Measurements from ENCODE around the gene NKAIN4.
A peak's percentile ranks its signal among the peaks of the same experiment; 100 is the strongest.

NKAIN4 gene

DNA sequence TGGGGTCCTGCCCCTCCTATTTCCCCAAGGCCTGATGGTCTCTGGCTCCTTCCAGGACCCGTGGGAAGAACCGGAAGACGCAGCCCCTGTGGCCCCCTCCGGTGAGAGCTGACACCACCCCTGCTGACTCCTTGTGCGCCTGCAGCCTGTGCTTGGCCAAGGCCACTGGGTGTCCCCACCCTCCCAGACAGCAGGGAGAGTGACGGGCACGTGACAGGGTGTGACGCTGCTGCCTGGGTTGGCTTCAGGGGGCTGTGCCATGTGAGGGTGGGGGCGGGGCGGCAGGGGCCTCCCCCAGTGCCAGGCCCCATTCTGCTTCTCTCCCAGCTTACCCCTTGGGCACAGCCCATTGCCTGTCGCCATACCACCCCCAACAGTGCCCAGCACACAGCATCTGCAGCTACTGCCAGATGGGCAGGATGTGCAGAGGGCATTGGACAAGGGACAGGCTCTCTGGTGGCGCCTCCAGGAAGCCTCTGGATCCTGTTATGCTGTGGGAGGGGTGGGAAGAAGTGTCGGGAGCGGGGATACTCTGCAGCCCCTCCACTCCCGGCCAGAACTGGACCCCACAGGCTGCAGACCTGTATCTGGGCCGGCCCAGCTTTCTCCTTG, 15.6 kb downstream of the NKAIN4 start:
- Mint-ChIP-seq H3K36me3 (ENCODE audit: low read depth) (no peaks in the 10 kb centered on the region), H3K9me3 (no peaks in the 10 kb centered on the region), H3K27me3 (ENCODE audit: low read depth) (no peaks in the 10 kb centered on the region), H3K27ac (no peak overlapping the region), H3K4me1 (no peaks in the 10 kb centered on the region), H3K4me3 (no peak overlapping the region)
- no peak for TF ChIP-seq CTCF (IDR thresholded peaks at IDR 0.05; ENCODE audit: unreplicated experiment in 3 of 3)

GRCh38 chr20:63238031-63238430, 16.2 kb downstream of the NKAIN4 start:
- no peaks in the 10 kb centered on the region for H3K9me3 Mint-ChIP-seq
- H3K4me3 Mint-ChIP-seq: no peak overlapping the region
- no peaks in the 10 kb centered on the region for H3K4me1 Mint-ChIP-seq
- H3K27me3 Mint-ChIP-seq (ENCODE audit: low read depth): peaks cover 2% of the 10 kb centered on the region
- no peaks in the 10 kb centered on the region for H3K36me3 Mint-ChIP-seq (ENCODE audit: low read depth)
- no peak overlapping the region for H3K27ac Mint-ChIP-seq
- TF ChIP-seq CTCF (IDR thresholded peaks at IDR 0.05; ENCODE audit: unreplicated experiment in 3 of 3): no peak

DNA sequence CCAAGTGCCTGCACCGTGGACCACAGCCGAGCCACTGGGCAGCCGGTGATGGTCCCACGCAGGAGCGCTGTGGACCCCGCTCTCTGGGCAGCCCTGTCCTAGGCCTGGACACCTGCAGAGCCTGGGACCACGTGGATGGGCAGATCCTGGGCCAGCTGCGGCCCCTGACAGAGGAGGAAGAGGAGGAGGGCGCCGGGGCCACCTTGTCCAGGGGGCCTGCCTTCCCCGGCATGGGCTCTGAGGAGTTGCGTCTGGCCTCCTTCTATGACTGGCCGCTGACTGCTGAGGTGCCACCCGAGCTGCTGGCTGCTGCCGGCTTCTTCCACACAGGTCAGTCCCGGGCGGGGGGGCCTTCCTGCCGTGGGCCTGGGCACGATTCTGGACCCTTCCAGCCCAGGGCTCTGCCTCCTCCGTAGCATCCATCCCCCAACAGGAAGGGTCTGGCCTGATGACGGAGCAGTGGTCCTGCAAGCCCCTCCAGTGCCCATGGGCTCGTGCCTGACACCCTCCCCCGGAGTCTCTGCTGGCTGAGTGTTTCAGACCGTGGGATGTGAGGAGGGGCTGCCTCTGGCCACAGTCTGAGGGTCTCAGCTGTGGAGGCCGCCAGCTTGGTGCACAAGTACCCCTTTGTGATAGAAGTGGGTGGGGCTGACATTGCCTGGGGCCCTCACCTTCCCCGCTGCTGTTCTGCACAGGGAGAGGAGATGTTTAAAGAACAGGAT, 18.0 kb downstream of the NKAIN4 start:
- Mint-ChIP-seq H3K9me3 (no peaks in the 10 kb centered on the region), H3K27ac (no peak overlapping the region), H3K4me1 (no peaks in the 10 kb centered on the region), H3K36me3 (ENCODE audit: low read depth) (no peaks in the 10 kb centered on the region), H3K4me3 (no peak overlapping the region), H3K27me3 (ENCODE audit: low read depth) (peaks cover 11% of the 10 kb centered on the region)
- no peak for TF ChIP-seq CTCF (IDR thresholded peaks at IDR 0.05; ENCODE audit: unreplicated experiment in 3 of 3)

- H3K9me3 Mint-ChIP-seq: no peaks in the 10 kb centered on the region
- TF ChIP-seq CTCF (IDR thresholded peaks at IDR 0.05; ENCODE audit: unreplicated experiment in 3 of 3): no peak
- H3K4me1 Mint-ChIP-seq: peaks cover 7% of the 10 kb centered on the region
- peak within 1 kb of the TSS in 1 of 3 experiments; percentile 41 for H3K4me3 Mint-ChIP-seq
- H3K36me3 Mint-ChIP-seq (ENCODE audit: low read depth): no peaks in the 10 kb centered on the region
- H3K27ac Mint-ChIP-seq: peak within 1 kb of the TSS in 1 of 3 experiments; percentile 40
- peaks cover 11% of the 10 kb centered on the region for H3K27me3 Mint-ChIP-seq (ENCODE audit: low read depth)
Measured at GRCh38 chr20:63235399-63235983, 18.8 kb downstream of the NKAIN4 start, which contains the start of gene BIRC7. TSS of gene BIRC7 (plus strand) at chr20:63235905. CDS start at chr20:63236097, 192 bp downstream.

DNA sequence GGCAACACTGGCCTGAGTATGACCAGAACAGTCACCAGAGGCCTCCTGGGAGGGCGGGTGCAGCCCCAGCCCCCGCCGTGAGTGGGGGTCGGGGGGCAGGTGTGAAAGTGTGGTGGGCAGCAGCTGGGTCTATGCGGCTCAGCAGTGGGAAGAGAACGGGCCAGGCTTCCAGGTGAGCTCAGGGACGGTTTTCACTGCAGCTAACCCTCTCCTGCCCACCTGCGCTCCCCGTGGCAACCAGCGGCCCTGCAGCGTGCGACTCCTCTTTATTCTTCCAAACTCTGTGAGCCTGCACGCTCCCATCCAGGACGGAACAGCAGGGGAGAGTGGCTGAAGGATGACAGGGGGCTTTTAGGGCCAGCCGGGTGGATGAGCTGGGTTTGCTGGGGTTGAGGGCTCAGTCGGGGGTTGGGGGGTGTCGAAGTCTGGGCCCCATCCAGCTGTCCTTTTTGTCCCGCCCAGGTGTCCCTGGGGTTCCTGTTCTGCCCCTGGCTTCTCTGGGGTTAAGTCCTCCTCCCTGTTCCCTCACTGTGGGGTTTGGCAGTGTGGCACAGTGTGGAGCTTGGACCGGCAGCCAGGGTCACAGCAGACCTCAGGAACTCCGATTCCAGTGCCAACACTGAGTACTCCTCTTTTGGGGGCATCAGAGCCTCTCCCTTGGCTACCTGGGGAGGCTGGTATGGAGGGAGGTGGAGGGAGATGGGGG, 19.4 kb downstream of the NKAIN4 start:
- Mint-ChIP-seq H3K4me1 (peaks cover 13% of the 10 kb centered on the region), H3K36me3 (ENCODE audit: low read depth) (no peaks in the 10 kb centered on the region), H3K9me3 (no peaks in the 10 kb centered on the region), H3K27ac (no peak overlapping the region), H3K4me3 (peak overlapping the region in 1 of 3 experiments; percentile 41), H3K27me3 (ENCODE audit: low read depth) (peaks cover 11% of the 10 kb centered on the region)
- TF ChIP-seq CTCF (IDR thresholded peaks at IDR 0.05; ENCODE audit: unreplicated experiment in 3 of 3): peak; percentile 47 to 55 (median 51)
